GM19025 (cell line): ENCODE results near the gene ACOT6.
A peak's percentile ranks its signal among the peaks of the same experiment; 100 is the strongest.
"Not testable (repeated sequence)": the region's sequence is repeated elsewhere in the genome, so short reads cannot be mapped to it uniquely, and the experiment has no call there.

Source experiments
- ATAC-seq: cut with Tn5 transposase; IDR thresholded peaks from one replicate; pipeline ENCODE4 v1.9.1; 2021; ENCODE audit warnings: mild to moderate bottlenecking, low read depth, moderate library complexity; ENCODE audit not compliant: unreplicated experiment

Gene ACOT6

DNA sequence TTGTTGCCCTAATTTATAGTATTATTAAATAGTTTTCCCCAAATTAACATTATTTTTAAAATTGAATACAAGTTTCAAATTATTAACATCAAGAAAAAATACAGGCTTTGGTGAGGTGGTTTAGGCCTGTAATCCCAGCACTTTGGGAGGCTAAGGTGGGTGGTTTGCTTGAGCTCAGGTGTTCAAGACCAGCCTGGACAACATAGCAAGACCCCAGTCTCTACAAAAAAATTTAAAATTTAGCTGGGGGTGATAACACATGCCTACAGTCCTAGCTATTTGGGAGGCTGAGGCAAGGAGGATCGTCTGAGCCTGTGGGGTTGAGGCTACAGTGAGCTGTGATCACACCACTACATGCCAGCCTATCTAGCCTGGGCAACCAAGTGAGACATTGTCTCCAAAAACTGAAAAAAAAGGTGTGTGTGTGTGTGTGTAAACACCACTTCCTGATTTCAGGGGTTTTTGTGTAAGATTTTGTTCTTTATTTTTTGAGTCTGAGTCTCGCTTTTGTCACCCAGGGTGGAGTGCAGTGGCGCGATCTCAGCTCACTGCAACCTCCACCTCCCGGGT, 28.6 kb downstream of the ACOT6 start:
- ATAC-seq = no peak

DNA sequence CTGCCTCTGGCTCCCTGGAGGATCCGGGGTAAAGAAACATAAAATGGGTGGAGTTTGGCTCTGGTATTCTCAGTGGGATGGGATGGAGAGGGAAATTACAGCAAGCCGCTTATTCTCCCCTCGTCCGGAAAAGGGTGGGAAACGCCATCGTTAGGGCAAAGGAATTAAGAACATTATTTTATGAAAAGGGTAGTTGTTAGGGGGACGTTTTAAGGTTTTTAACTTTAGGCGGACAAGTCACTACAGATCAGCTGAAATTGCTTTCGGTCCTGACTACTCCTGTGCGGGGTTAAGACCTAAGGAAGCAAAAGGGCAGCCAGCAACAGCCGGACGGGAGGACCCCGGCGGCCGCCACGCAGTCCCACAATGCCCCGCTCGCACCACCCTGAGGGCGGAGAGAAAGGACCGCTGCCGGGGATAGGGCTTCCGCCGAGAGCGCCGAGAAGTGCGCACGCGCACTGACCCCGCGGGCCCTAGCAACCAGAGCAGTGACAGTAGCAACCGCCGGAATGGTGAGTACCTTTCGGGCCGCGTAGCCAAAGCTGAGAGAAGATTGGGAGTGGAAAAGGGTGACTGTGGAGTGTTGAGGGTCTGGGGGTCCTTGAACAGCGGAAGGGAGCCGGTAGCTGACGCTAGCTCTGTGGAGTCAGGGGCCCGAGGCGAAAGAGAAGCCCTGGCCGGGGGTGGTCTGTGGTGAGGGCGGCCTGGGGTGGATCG, 32.4 kb downstream of the ACOT6 start, which contains the start of gene DNAL1:
Gene DNAL1, plus strand, starts transcription at position 456 of the 717 bp plus-strand sequence. Its CDS starts 54 bp downstream, at position 510.
- ATAC-seq = peak; percentile 95

DNA sequence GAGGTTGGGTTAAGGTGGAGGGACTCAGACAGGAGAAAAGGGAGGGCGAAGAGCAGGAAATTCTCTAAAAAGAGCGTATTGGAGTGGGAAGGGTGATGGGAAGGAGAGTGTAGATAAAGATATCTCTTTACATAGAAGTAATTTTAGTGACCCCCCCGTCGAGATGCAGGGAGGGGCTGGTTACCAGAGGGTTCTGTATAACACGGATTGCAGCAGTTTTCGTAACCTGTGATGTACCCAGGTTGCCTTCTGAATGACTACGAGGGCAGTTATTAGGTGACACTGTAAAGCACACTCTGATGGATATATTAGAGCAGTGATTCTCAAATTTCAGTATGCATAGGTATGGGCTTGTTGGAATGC, 32.9 kb downstream of the ACOT6 start:
- ATAC-seq = no peak

DNA sequence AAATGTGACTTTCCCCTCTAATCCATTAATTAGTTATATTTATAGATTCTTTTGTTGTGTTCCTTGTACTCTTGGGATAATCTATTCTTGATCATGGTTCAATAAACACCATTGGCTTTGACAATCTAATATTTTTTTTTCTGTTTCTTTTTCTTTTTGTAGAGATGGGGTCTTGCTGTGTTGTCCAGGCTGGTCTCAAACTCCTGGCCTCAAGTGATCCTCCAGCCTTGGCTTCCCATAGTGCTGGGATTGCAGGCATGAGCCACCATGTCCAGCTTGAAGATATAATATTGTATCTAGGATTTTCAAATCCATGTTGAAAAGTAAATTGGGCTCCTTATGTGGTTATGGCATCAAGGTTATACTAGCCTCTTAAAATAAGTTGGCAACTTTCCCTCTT, 38.7 kb downstream of the ACOT6 start:
- ATAC-seq = no peak

DNA sequence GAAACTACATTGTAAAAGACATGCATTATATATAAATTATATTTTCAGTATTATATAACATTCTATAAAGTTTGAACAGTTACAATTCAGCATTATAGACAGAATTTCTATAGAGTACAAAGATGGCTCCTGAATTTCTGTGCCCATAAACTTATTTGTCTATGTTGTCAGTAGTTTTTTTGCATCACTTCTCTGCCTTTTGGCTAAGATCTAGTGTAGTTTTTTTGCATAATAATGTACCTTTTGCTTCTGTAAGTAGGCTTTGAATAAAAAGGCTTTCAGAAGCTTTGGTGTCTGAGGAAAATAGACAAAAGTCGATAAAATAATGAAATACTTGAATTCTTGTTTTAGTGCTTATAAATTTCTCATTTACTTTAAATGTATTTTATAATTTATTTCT, 43.5 kb downstream of the ACOT6 start:
- no peak for ATAC-seq

DNA sequence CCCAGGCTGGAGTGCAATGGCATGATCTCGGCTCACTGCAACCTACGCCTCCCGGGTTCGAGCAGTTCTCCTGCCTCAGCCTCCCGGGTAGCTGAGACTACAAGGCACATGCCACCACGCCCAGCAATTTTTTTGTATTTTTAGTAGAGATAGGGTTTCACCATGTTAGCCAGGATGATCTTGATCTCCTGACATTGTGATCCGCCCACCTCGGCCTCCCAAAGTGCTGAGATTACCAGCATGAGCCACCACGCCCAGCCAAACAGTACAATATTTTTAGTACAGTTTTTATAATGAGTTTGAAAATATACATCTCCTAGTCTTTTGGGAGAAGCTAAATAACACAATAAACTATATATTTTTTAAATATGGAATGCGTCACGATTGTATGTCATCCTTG, 46.9 kb downstream of the ACOT6 start:
- ATAC-seq = not testable (repeated sequence)

DNA sequence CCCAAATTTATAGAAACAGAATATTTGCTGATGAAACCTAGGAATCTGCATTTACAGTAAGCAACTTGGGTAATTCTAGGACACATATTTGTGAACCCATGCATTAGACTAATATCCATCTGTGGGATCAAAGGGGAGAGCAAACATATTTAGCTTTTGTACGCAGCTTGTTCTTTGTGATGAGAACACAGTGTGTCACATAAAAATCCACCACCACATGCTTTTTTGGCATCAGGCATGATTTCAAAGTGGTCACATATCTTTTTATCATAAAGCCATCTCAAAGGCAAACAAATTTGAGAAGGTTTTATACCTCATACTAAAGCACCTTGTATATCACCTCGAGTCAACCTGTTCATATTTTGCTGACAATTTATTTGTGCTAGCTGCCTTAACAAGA, 48.2 kb downstream of the ACOT6 start:
- ATAC-seq = no peak

DNA sequence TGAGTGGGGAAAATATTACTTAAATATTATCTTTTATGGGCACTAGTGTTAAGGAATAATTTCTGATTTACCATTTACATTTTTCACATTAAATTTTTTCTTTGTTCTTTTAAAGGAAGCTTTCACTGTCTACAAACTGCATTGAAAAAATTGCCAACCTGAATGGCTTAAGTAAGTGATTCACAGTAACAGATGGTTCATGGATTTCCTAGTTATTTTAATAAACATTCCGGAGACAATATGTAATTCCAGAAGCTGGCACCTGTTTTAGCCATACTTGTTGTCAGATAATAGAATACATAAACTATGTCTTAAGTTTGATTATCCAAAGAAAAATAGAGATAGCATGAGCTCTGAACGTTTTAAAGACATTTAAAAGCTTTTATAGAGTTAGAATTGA, 49.6 kb downstream of the ACOT6 start:
- no peak for ATAC-seq

DNA sequence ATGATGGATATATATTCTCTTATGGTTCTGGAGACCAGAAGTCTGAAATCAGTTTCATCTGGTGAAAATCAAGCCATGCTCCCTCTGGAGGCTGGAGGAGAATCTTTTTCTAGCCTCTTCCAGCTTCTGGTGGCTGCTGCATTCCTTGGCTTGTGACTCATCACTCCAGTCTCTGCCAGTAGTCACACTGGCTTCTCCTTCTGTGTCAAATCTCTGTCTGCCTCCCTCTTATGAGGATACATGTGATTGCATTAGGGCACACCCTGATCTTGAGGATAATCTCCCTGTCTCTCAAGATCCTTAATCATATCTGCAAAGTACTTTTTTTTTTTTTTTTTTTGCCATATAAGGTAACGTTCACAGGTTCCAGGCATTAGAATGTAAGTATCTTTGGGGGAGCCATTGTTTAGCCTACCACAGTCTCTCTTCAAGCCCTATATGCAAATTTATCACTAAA, 50.2 kb downstream of the ACOT6 start:
- no peak for ATAC-seq

- ATAC-seq = no peak
Measured at GRCh38 chr14:73663548-73664212, 51.4 kb downstream of the ACOT6 start.

DNA sequence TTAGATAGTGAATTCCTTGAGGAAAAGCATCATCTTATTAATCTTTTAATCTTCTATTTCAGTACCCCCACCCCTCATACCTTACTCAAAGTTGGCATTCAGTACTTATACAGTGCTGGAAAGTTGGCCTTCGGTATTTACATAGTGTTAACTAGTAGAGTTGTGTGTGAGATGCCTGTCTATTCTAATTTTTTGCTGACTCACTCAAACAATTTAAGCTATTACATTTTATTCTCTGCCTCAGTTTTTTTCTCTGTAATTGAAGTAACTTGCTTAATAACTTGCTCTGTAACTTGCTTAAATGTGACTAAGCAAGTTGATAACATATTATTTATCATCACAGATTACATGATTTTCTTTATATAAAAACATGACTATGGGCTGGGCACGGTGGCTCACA, 52.8 kb downstream of the ACOT6 start:
- ATAC-seq = no peak

DNA sequence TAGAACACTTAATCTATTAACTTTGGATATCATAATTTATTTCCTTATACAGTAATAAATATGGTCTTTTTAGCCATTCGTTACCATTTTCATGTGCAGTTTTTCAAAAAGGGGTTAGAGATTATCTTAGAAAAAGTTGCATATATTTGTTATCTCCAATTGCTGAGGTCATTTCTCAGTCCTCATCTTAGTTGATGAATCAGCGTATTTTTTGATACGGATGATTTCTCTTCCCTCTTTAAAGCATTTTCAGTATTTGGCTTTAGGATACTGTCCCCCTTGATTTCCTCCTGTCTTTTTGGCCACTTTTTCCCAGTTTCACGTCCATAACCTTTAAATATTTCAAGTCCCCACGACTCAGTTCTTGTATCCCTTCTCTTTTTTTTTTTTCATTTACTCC, 54.3 kb downstream of the ACOT6 start:
- no peak for ATAC-seq

DNA sequence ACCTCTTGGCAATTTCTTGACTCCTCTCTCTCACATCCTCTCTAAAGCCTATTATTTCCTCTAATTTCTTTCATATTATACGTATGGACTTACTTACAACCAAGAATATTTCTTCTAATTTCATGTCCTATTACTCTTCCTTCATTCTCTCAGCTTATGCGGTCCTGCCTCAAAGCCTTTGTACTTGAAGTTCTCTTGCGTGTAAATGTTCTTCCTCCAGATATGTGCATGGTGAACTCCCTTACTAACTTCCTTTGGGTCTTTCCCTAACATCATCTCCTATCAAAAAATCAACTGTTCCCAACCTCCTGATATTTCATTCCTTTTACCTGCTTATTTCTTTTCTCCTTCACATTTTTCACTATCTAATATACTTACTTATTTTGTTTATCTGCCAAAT, 55.5 kb downstream of the ACOT6 start:
- ATAC-seq = no peak
